GM13976 (cell line): Measurements from ENCODE around the gene BPIFB3.

Experiments used
- DNase-seq: peaks from one replicate; pipeline ENCODE4 v3.0.0; 2012; ENCODE audit warnings: low spot score
- in situ Hi-C: fragments of 300-500 bp; cut with MboI; formaldehyde crosslinking; loops from one replicate; pipeline ENCODE4 v1.12.0; 2022; ENCODE audit warnings: low sequenced_read_pairs, mixed read lengths, inconsistent platforms; ENCODE audit not compliant: unreplicated experiment
- TF ChIP-seq, protein P1 (sequence below): IDR thresholded peaks from 2 replicates; pipeline ENCODE4 v1.5.1; 2012; ENCODE audit warnings: borderline replicate concordance, mild to moderate bottlenecking; ENCODE audit not compliant: insufficient read depth; ENCODE audit errors: extremely low read depth, missing control alignments, control extremely low read depth

Gene BPIFB3

DNA sequence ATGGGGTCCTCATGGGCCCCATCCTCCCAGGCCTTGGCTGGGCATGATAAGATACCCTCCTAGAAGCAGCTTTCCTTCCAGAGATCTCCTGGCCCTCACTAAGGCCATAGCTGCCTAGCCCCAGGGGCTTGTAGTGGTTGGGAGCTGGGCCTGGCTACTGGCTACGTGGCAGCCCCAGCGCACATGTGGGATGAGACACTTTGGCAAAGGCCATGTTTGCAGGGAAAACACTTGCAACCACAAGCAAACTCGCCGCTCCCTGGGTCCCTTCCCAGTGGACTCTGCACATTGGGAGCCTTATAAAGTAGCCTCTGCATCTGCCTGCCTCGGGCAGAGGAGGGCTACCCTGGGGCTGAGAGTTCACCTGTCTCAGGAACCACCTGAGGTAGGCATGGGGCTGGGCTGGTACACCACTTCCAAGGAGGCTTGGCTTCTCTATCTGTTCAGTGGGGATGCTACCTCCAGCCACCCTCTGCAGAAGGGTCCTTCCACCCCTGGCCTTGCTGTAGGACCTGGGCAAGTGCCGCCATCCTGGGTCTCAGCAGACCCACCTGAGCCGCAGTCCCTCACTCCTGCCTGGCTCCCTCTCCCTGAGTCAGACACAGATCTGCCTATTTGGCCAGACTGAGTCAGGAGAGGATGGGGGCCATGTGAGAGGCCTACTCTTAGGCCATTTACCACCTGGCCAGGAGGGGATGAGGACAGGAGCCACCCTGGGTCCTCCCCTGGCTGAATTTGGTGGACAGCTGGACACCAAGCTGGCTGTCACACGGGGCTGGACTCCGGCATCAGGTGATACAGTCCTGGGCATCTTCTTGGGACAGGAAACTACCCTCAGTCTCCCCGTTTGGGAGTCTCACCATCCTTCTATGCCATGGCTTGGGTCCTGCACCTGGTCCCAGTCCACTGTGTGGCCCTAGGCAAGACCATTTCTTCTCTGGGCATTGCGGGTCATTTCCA lies 46.0 kb upstream of the BPIFB3 start, which contains the start of gene BPIFB2:
Gene BPIFB2 (plus strand): TSS at position 329 of the 960 bp plus-strand sequence. CDS start 871 bp downstream, outside the sequence.
- TF ChIP-seq, protein P1, sequence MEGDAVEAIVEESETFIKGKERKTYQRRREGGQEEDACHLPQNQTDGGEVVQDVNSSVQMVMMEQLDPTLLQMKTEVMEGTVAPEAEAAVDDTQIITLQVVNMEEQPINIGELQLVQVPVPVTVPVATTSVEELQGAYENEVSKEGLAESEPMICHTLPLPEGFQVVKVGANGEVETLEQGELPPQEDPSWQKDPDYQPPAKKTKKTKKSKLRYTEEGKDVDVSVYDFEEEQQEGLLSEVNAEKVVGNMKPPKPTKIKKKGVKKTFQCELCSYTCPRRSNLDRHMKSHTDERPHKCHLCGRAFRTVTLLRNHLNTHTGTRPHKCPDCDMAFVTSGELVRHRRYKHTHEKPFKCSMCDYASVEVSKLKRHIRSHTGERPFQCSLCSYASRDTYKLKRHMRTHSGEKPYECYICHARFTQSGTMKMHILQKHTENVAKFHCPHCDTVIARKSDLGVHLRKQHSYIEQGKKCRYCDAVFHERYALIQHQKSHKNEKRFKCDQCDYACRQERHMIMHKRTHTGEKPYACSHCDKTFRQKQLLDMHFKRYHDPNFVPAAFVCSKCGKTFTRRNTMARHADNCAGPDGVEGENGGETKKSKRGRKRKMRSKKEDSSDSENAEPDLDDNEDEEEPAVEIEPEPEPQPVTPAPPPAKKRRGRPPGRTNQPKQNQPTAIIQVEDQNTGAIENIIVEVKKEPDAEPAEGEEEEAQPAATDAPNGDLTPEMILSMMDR = no peak
- in situ Hi-C loops = no loop called here
- no peak for DNase-seq

DNA sequence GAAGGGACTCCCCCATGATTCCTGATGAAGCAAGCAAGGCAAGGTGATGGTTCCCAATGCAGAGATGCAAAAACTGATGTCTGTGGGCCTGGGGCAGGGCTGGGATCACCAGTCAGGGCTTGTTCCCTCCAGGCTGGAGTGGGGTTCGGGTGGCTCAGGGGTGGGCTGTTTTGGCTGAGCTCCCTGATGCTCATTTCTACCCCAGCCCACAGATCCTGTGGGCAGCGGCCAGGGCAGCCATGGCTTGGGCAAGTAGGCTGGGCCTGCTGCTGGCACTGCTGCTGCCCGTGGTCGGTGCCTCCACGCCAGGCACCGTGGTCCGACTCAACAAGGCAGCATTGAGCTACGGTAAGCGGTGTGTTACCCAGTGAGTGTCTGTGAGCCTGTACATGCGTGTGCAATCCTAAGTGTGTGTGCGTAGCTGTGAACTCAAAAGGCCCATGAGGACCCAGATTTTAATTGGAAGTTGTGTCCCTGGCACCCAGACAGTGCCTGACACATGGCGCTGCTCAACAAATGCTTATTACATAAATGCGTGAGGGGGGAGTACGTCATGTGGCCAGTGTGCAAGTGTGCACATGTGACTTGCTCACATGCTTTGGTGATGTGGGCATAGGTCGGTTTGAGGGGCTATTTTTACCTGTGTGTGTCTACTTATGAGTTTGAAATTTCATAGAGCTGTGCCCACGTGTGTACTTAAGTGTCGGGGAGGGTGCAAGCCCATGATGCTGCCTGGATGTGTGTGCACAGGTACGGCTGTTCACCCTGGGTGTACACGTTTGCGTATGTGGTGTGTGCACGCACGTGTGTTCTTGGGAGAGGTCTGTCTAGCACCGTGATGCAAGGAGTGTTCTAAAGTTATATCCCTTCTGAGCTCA lies 45.1 kb upstream of the BPIFB3 start:
- TF ChIP-seq, protein P1 = no peak
- DNase-seq = no peak
- in situ Hi-C loops = no loop called here

DNA sequence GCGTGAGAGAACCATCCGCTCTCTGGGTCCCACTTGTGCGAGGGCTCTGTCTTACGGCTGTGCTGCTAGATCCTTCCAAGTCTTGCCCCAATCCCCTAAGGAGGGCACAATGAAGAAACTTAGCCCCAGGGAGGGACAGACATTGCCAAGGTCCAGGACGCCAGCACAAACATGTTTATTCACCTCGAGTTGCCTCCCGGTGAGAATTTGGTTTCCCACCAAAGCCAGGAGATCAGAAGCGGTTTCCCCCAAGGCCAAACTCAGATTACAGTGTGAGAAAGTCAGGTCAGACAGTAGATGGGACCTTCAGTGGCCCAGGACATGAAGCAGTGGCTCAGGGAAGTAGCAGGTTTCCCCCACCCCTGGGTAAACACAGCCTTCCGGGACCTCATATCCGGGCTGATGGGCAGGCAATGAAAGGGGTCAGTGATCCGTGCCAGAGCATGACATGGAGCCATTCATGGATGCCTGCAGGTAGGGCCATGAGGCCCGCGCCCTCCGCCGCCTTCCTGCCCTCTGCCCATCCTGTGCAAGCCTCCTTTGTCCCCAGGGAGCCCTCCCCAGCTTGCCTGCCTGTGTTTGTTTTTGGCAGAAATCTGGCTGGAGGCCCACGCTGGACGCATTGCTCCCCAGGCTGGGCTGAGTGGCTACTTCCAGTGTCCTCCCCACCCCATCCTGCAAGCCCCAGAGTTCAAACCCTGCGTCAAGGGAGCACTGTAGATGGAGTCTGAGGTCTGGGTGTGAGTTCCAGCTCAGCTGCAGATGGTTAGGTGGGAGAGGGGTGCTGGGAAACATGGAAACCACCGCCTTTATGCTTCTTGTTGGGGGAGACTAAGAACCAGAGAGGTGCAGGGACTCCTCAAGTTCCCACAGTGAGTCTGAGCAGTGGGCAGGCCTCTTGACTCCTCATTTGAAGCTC lies 44.2 kb upstream of the BPIFB3 start:
- TF ChIP-seq, protein P1 = no peak
- DNase-seq = no peak
- in situ Hi-C loops = no loop called here

DNA sequence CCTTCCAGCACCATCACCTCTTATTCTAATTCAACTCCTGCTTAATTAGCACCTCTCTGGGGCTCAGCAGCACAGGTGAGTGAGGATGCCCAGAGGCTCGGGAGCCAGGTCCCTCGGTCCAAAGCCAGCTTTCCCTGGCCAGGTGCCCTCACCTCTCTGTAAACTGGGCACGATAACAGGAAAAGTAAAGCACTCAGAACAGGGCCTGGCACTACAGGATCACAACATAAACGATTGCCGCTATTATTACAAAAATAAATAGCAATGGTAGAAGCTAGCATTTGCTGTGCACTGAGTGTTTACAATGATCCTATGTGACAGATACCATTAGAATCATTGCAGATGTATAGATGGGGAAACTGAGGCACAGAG lies 43.6 kb upstream of the BPIFB3 start:
- DNase-seq = no peak
- TF ChIP-seq, protein P1 = no peak

DNA sequence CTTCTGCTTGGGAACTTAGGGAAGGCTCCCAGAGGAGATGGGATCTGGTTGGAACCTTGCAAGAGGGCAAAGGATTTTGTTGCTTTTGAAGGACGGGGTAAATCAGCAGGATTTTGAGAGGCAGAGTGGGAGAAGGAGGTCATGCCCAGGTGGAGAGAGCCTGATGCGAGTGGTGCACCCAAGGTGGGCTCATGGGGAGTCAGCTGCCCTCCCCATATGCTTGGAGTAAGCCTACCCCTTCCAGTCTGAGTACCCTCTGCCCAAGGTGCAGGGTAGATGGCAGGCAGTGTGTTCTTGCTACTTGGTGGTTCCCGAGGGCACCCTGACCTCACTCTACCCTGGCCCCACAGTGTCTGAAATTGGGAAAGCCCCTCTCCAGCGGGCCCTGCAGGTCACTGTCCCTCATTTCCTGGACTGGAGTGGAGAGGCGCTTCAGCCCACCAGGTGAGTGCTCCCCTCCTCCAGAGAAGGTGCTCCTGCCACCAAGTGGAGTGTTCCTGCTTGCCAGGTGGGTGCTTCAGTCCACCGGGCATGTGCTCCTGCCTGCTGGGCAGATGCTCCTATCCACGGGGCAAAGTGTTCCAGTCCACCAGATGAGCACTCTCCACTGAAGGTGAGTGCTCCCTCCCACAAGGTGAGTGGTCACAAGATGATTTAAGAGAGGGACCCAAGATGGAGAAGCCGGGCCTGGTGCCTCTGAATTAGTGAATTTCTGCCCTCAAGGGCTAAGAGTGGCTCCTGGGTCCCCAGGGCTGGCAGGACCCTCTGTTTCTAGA lies 42.8 kb upstream of the BPIFB3 start:
- DNase-seq = no peak
- TF ChIP-seq, protein P1 = no peak
- in situ Hi-C loops = no loop called here

More for the DNA sequence above, 43.6 kb upstream of the BPIFB3 start:
- in situ Hi-C loops = no loop called here
